ENCODE data around the gene TM9SF1. TPM values are rescaled to one million over a fixed set of nuclear protein-coding genes. Genes with fewer than 3 reads are reported as not detected.

TM9SF1 gene
- total and polyA plus RNA-seq, 2 of the 13 experiments (the other 11 are each of a cell fraction or from before 2014, with no cell fraction given), result 83.2 to 110 TPM

- TF ChIP-seq HNF1A (IDR thresholded peaks at IDR 0.05; ENCODE audit: low read depth) (peak; percentile 51), HNF1A (CRISPR knock-in tag; IDR thresholded peaks at IDR 0.05; ENCODE audit: borderline replicate concordance) (peak; percentile 65; the same call in 1 of the 2 replicates), MLXIP (CRISPR knock-in tag; IDR thresholded peaks at IDR 0.05; ENCODE audit: borderline replicate concordance) (peak; percentile 87; the same call in 1 of the 2 replicates), MEF2D (CRISPR knock-in tag; IDR thresholded peaks at IDR 0.05) (peak; percentile 66; the same call in 1 of the 2 replicates), ZNF720 (CRISPR knock-in tag; IDR thresholded peaks at IDR 0.05) (0 out of 2 replicates have a peak, but pooled peaks have one; percentile 58), MXI1 (IDR thresholded peaks at IDR 0.05; ENCODE audit: borderline replicate concordance, low read depth, low read length) (peak; percentile 80; the same call in 2 of the 3 replicates), ZNF639 (CRISPR knock-in tag; conservative IDR thresholded peaks at IDR 0.05) (no peak; the same call in 1 of the 2 replicates), FOXC1 (CRISPR knock-in tag; IDR thresholded peaks at IDR 0.05; ENCODE audit: borderline replicate concordance) (no peak), AFF4 (CRISPR knock-in tag; IDR thresholded peaks at IDR 0.05) (0 out of 2 replicates have a peak, but pooled peaks have one; percentile 8), ARID5B (CRISPR knock-in tag; IDR thresholded peaks at IDR 0.05) (no peak; the same call in none of the 2 replicates)
Observed at GRCh38 chr14:24146978-24147760, 48.1 kb downstream of the TM9SF1 start, which contains the start of gene RNF31 (continued).
